ENCODE measurements around the gene SNTG2.

The SNTG2 gene

DNA sequence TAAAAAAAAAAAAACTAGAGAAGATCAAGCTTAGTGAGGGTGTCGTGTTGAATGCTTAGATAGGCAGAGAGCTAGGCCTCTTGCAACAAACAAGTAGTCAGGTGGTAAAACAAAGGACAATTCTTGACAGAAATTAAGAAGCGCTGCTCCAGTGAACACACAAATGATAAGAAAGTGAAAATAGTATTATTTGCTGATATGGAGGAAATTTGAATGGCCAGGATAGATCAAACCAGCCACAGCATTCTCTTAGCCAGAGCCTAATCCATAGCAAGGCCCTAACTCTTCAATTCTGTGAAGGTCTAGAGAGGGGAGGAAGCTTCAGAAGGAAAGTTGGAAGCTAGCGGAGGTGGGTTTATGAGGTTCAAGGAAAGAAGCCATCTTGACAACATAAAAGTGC is 121.0 kb downstream of the SNTG2 start:
- Histone ChIP-seq H3K4me3 (no peak overlapping the region), H3K27ac (no peak overlapping the region)
- TF ChIP-seq, protein P1, sequence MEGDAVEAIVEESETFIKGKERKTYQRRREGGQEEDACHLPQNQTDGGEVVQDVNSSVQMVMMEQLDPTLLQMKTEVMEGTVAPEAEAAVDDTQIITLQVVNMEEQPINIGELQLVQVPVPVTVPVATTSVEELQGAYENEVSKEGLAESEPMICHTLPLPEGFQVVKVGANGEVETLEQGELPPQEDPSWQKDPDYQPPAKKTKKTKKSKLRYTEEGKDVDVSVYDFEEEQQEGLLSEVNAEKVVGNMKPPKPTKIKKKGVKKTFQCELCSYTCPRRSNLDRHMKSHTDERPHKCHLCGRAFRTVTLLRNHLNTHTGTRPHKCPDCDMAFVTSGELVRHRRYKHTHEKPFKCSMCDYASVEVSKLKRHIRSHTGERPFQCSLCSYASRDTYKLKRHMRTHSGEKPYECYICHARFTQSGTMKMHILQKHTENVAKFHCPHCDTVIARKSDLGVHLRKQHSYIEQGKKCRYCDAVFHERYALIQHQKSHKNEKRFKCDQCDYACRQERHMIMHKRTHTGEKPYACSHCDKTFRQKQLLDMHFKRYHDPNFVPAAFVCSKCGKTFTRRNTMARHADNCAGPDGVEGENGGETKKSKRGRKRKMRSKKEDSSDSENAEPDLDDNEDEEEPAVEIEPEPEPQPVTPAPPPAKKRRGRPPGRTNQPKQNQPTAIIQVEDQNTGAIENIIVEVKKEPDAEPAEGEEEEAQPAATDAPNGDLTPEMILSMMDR (IDR thresholded peaks at IDR 0.05): no peak
- DNase-seq (ENCODE audit: low spot score): no peak

DNA sequence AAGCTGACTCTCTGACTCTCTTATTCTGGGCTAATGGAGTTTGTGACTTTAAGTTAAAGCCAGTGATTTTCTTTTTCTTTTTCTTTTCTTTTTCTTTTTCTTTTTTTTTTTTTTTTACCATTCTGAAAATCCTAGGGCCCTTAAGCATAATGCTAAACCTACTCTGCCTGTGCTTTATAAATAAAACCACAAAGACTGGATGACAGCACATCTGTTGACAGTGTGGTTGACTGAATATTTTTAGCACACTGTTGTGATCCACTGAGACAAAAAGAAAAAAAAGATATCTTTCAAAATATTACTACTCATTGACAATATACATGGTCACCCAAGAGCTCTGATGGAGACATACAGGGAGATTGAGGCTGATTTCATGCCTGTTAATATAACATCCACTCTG is 121.6 kb downstream of the SNTG2 start:
- Histone ChIP-seq H3K4me3 (no peak overlapping the region), H3K27ac (no peak overlapping the region)
- no peak for DNase-seq (ENCODE audit: low spot score)
- TF ChIP-seq, protein P1 (IDR thresholded peaks at IDR 0.05): no peak

DNA sequence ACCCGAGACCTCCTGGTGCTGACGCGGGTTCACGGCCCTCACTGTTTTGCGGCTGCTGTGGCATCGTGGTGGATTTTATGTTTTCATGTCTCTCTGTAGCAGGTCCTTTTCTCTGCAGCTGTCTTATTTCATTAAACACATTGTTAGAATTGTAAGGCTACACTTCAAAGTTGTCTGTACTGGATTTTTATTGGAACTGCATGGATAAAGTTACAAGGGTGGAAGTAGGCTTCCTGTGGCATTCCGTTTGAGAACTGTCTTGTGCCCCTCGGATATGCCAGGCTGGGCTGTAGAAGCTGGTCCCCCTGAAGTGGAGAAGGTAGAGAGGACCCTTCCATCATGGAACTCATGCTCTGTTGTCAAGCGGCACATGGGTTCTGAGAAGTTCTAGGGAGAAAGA is 127.3 kb downstream of the SNTG2 start:
- no peak overlapping the region for H3K4me3 ChIP-seq
- DNase-seq (ENCODE audit: low spot score): no peak
- H3K27ac ChIP-seq: no peak overlapping the region
- TF ChIP-seq, protein P1 (IDR thresholded peaks at IDR 0.05): no peak

DNA sequence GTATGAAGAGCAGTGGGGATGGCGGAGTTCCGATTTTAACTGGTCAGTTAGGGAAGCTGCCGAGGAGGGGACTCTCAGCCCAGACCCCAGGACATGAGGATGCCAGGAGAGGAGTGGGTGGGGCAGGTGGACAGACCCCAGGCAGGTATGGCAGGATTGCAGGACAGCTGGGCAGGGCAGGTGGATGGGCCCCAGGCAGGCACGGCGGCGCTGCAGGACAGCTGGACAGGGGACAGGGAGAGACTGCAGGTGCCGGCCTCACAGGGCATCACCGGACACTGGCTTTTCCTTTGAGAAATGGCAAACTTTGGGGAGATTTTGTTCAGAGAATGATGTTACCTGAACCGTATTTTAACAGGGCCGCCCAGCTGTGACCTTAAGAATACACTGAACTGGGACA is 127.7 kb downstream of the SNTG2 start:
- TF ChIP-seq, protein P1 (IDR thresholded peaks at IDR 0.05): no peak
- Histone ChIP-seq H3K4me3 (no peak overlapping the region), H3K27ac (no peak overlapping the region)
- DNase-seq (ENCODE audit: low spot score): no peak

DNA sequence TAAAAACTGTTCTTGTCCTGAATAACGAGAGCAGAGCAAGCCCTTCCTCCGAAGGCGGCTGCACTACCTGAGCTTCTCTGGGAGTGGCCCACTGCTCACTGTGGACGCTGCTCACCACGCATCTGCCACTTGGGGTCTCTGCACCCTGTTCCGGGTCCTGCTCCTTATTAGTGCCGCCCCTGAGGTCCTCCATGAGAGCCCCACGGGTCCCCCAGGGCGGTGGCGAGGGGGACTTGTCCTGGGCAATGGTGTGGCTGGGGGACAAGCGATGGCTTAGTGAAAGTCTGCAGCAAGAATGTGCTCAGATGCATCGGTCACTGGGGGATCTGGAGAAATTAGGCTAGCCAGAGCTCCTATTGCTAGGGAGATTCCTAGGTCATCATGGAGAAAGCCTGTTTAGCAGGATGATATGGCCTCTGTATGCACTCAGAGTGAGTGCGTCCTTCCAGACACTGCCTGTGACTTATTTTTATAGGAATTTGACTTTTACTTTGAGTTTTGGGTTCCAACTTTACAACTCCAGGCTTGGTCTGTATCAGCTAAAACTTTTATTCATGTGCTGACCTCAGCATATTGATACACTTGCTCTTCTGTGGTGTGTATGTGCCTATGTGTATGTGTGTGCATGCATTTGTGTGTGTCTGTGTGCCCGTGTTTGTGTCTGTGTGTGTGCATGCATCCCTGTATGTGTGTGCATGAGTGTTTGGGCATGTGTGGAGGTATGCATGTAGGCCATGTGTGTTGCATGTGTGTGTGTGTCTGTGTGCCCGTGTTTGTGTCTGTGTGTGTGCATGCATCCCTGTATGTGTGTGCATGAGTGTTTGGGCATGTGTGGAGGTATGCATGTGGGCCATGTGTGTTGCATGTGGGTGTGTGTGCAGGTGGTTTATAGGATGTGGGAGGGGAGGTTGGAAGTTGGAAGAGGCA is 129.5 kb downstream of the SNTG2 start:
- DNase-seq (ENCODE audit: low spot score): no peak
- no peak overlapping the region for H3K4me3 ChIP-seq
- no peak overlapping the region for H3K27ac ChIP-seq
- TF ChIP-seq, protein P1 (IDR thresholded peaks at IDR 0.05): no peak

DNA sequence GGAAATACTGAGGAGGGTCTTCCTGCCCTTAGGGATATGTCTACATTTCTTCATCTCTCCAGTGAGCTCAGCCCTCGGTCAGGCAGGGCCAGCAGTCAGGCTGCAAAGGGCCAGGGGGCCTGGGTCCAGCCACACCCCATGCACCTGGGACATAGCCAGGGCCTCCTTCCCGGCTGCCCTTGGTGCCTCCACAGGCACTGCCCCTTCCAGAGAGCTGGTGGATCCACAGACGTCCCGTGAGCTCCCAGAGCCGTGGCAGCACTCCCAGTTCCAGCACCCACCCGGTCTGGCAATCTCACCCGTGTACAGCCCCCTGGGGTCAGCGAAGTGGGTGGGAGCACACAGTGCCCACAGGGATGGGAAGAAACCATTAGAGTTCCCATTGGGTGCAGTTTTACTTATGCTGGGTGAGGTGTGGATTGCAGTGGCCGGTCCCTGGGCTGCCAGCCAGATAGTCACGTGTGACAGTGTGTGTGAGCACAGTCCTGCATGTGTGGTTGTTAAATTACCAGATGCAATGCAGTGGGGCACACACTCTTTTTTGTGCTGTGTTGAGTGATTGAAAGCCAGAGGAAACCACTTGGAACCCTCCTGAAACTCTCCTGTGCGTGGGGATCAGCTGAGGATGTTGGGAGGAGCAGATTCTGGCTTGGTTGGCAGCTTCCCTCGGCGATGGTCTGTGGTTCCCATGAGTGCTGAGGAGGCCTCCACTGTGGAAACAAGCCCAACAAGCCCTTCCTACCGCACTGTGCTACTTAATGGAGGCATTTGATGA is 131.0 kb downstream of the SNTG2 start:
- TF ChIP-seq, protein P1 (IDR thresholded peaks at IDR 0.05): no peak
- DNase-seq (ENCODE audit: low spot score): no peak
- H3K27ac ChIP-seq: no peak overlapping the region
- H3K4me3 ChIP-seq: no peak overlapping the region

All from coronary artery (tissue), 2 donors.